ENCODE data around the gene SOX18. TPM values are rescaled to one million over a fixed set of nuclear protein-coding genes. Genes with fewer than 3 reads are reported as not detected.

The SOX18 gene
- total and polyA plus RNA-seq, 2 of the 13 experiments (the other 11 are each of a cell fraction or from before 2014, with no cell fraction given), result 1.6 to 1.9 TPM

GRCh38 chr20:64036346-64037198 is 12.9 kb downstream of the SOX18 start (continued):
- TF ChIP-seq ATF6 (CRISPR knock-in tag; conservative IDR thresholded peaks at IDR 0.05), result no peak; the same call in 1 of the 2 replicates
- no peak; the same call in 1 of the 2 replicates for TF ChIP-seq TBX2 (CRISPR knock-in tag; IDR thresholded peaks at IDR 0.05; ENCODE audit: borderline replicate concordance)
- TF ChIP-seq TCF7L2 (IDR thresholded peaks at IDR 0.05; ENCODE audit: low read depth, low read length), result no peak
- peak; percentile 37; the same call in 1 of the 2 replicates for TF ChIP-seq ZBTB34 (CRISPR knock-in tag; IDR thresholded peaks at IDR 0.05)
- TF ChIP-seq WIZ (CRISPR knock-in tag; IDR thresholded peaks at IDR 0.05), result 0 out of 2 replicates have a peak, but pooled peaks have one; percentile 12
- TF ChIP-seq ZNF33A (CRISPR knock-in tag; IDR thresholded peaks at IDR 0.05; ENCODE audit: borderline replicate concordance), result no peak
- no peak; the same call in 1 of the 2 replicates for TF ChIP-seq ZNF432 (CRISPR knock-in tag; IDR thresholded peaks at IDR 0.05; ENCODE audit: borderline replicate concordance)
- peak; percentile 38; the same call in 1 of the 2 replicates for TF ChIP-seq ZNF616 (CRISPR knock-in tag; IDR thresholded peaks at IDR 0.05; ENCODE audit: low read depth)
- peak; percentile 96 for TF ChIP-seq NFE2L2 (IDR thresholded peaks at IDR 0.05; ENCODE audit: low read length)
- no peak for TF ChIP-seq ZNF207 (IDR thresholded peaks at IDR 0.05; ENCODE audit: borderline replicate concordance)
- TF ChIP-seq PHF8 (CRISPR knock-in tag; IDR thresholded peaks at IDR 0.05), result peak; percentile 43
- no peak; the same call in 1 of the 2 replicates for TF ChIP-seq KLF15 (CRISPR knock-in tag; IDR thresholded peaks at IDR 0.05; ENCODE audit: borderline replicate concordance)
- no peak for TF ChIP-seq BCL6 (CRISPR knock-in tag; IDR thresholded peaks at IDR 0.05)
- no peak; the same call in 1 of the 2 replicates for TF ChIP-seq ARID5B (CRISPR knock-in tag; IDR thresholded peaks at IDR 0.05)
- no peak for TF ChIP-seq MAF1 (CRISPR knock-in tag; IDR thresholded peaks at IDR 0.05; ENCODE audit: borderline replicate concordance)
- TF ChIP-seq ZNF782 (CRISPR knock-in tag; IDR thresholded peaks at IDR 0.05; ENCODE audit: borderline replicate concordance), result no peak
- no peak for TF ChIP-seq ATF7 (IDR thresholded peaks at IDR 0.05)
- TF ChIP-seq ATF7 (CRISPR knock-in tag; IDR thresholded peaks at IDR 0.05), result no peak; the same call in 1 of the 2 replicates
- peak; percentile 87; the same call in 1 of the 2 replicates for TF ChIP-seq HES4 (CRISPR knock-in tag; IDR thresholded peaks at IDR 0.05; ENCODE audit: borderline replicate concordance)
- TF ChIP-seq ZNF709 (CRISPR knock-in tag; IDR thresholded peaks at IDR 0.05), result peak; percentile 86; the same call in 1 of the 2 replicates
- peak; percentile 98 for TF ChIP-seq CAMTA2 (CRISPR knock-in tag; IDR thresholded peaks at IDR 0.05; ENCODE audit: borderline replicate concordance)

All from HepG2 (cell line).